IPS DF 6.9 (cell line): ENCODE data around the gene ST3GAL5.
"Not testable (repeated sequence)": the region's sequence is repeated elsewhere in the genome, so short reads cannot be mapped to it uniquely, and the experiment has no call there.

Experiments
- DNase-seq: peaks from one replicate; pipeline ENCODE4 v3.0.0-alpha.2; 2013; ENCODE audit warnings: low read depth, low spot score
- H3K27ac ChIP-seq: one replicate; pipeline ENCODE4 v1.5.1; 2013; ENCODE audit warnings: low read length, control low read depth
- H3K27me3 ChIP-seq: 2 replicates; pipeline ENCODE4 v1.6.1; 2013; ENCODE audit warnings: mild to moderate bottlenecking, low read length; ENCODE audit not compliant: control insufficient read depth, insufficient read depth
- H3K36me3 ChIP-seq: 2 replicates; pipeline ENCODE4 v1.6.1; 2013; ENCODE audit warnings: low read length; ENCODE audit not compliant: control insufficient read depth, insufficient read depth
- H3K4me1 ChIP-seq: 2 replicates; pipeline ENCODE4 v1.6.1; 2013; ENCODE audit warnings: low read length; ENCODE audit not compliant: control insufficient read depth, insufficient read depth
- H3K4me3 ChIP-seq: 2 replicates; pipeline ENCODE4 v1.5.1; 2013; ENCODE audit warnings: mild to moderate bottlenecking, low read length
- H3K9me3 ChIP-seq: 2 replicates; pipeline ENCODE4 v1.6.1; 2013; ENCODE audit warnings: low read length, inconsistent platforms; ENCODE audit not compliant: control insufficient read depth, insufficient read depth
- WGBS: extraction: QIAGEN DNeasy Blood & Tissue Kit; methylation state at CpG from one replicate; pipeline ENCODE4 v1.1.7; 2013; ENCODE audit warnings: mixed read lengths, missing lambda C conversion rate; ENCODE audit not compliant: insufficient read length, insufficient coverage; 5-methylcytosine and 5-hydroxymethylcytosine counted together

ST3GAL5 gene

DNA sequence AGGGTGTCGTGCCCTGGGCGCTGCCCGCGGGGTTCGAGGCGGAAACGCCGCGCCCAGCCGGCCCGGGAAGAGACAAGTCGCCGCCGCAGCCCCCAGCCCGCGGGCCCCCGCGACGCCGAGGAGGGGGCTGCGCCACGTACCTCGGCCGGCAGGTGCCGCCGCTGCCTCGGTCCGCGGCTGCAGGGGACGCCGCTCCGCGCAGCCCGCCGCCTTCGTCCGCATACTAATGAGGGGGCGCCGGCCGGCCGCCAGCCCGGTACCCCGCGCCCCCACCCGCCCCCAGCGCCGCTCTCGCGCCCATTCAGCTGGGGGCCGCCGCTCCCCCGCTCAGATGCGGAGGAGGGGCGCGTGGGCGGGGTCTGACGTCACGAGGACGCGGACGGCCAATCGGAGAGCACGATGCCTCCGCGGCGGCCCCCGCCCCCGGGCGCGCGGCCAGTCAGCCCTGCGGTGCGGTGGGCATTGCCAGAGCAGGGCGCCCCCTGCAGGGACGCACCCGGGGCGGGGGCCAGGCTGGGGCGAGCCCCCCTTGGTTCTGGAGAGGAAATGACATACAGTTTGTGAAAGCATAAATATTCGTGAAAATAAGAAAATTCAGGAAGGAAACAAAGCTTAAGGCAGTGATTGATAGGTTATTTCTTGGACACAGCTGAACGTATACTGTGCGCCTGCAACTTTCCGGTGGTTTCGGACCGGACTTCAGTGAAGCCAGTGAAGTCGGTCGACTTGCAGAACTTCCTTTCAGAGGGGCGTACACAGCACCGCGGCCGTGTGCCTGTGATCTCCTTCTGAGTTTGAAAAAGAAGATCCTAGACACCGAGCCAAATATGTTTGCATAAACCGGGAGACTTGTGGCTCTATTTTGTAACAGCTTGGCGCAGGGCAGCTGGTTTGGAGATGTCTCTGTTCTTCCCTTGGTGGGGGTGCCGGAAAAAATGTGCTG, at the start of gene ST3GAL5:
ST3GAL5 (minus strand) TSS at position 307 of the 943 bp plus-strand sequence; CDS start at position 222, 85 bp downstream.
- Histone ChIP-seq H3K4me3 (peak within 1 kb of the TSS; percentile 88), H3K27me3 (no peaks in the 10 kb centered on the region), H3K36me3 (no peaks in the 10 kb centered on the region), H3K27ac (no peak within 1 kb of the TSS), H3K9me3 (no peaks in the 10 kb centered on the region), H3K4me1 (no peaks in the 10 kb centered on the region)
- no CpG with 5 or more reads among the region's 94 CpGs for WGBS
- DNase-seq = peak; percentile 43

DNA sequence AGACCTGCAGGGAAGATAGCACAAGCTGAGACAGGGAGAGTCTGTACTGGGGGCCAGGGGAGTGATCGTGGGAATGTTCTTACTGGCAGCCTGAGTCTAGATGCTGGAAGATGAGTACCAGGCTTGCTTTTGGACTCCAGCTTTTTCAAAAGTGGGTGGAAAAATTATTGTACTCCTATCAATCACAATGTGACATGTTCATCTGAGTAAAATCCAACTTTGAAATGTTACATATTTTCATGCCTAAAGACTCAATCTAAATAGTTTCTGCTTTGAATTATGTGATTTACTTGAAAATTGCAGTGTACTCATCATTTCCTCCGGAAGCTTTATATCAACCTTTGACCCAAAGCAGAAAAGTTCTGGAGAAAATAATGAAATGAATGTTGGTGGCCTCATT, 49.7 kb upstream of the ST3GAL5 start:
- H3K4me1 ChIP-seq = peaks cover 1% of the 10 kb centered on the region; the same call in 1 of the 2 replicates
- no peaks in the 10 kb centered on the region for H3K9me3 ChIP-seq
- no peak for DNase-seq
- H3K27ac ChIP-seq = no peak overlapping the region
- H3K36me3 ChIP-seq = no peaks in the 10 kb centered on the region
- no peak overlapping the region for H3K4me3 ChIP-seq
- H3K27me3 ChIP-seq = no peaks in the 10 kb centered on the region
- no CpG with 5 or more reads among the region's 2 CpGs for WGBS

DNA sequence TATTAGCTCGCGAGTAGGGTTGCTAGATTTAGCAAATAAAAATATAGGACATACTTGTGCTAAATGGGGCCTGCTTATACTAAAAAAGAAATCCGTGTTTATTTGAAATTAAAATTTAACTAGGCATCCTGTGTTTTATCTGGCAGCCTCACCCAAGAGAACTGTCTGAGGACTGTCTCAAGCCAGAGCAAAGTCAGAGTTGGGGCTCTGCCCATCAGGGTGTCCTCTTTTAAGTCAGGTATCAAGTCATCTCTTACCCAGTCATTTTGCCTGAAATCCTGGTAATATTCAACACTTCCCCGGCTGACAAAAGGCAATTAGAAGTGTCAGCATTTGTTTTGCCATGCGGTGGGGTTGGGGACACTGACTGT, 48.3 kb upstream of the ST3GAL5 start:
- H3K4me3 ChIP-seq = no peak overlapping the region
- no peaks in the 10 kb centered on the region for H3K36me3 ChIP-seq
- no peak overlapping the region for H3K27ac ChIP-seq

DNA sequence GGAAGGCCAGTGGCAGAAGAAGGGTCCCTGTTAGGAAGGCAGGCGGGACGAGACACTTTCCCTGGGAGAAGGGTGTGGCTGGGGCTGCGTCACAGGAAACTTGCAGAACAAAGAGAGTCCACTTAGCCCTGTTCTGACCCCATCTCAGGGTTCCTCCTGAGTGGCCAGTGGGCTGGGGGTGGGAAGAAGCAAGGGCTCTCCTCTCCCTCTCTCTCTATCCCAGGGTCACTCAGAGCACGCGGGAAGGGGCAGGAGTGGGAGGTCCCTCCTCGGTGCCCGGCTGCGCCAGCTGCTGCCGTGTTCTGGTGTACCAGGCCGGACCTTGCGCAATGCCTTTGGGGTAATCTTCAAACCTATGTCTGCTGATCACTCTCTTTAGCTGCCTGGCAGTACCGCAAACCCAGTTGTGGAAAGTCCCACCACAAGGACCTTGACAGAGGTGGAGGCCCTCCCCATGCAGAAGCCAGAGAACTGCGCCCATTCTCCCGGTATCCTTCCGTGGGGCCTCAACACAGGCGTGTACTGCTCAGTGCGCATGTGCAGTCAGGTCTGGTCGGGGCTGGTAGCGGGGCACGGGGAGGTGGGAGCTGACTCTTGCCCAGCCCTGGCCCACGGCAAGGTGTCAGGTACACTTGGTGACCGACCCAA, 47.8 kb upstream of the ST3GAL5 start:
- no peaks in the 10 kb centered on the region for H3K27me3 ChIP-seq
- peaks cover 1% of the 10 kb centered on the region; the same call in 1 of the 2 replicates for H3K4me1 ChIP-seq
- no peaks in the 10 kb centered on the region for H3K9me3 ChIP-seq
- H3K36me3 ChIP-seq = no peaks in the 10 kb centered on the region
- H3K4me3 ChIP-seq = no peak overlapping the region
- DNase-seq = no peak
- no CpG with 5 or more reads among the region's 22 CpGs for WGBS
- H3K27ac ChIP-seq = no peak overlapping the region

More for the DNA sequence above, 48.3 kb upstream of the ST3GAL5 start:
- H3K9me3 ChIP-seq = no peaks in the 10 kb centered on the region
- H3K4me1 ChIP-seq = peaks cover 1% of the 10 kb centered on the region; the same call in 1 of the 2 replicates
- no peak for DNase-seq
- no CpG with 5 or more reads among the region's 5 CpGs for WGBS
- no peaks in the 10 kb centered on the region for H3K27me3 ChIP-seq

DNA sequence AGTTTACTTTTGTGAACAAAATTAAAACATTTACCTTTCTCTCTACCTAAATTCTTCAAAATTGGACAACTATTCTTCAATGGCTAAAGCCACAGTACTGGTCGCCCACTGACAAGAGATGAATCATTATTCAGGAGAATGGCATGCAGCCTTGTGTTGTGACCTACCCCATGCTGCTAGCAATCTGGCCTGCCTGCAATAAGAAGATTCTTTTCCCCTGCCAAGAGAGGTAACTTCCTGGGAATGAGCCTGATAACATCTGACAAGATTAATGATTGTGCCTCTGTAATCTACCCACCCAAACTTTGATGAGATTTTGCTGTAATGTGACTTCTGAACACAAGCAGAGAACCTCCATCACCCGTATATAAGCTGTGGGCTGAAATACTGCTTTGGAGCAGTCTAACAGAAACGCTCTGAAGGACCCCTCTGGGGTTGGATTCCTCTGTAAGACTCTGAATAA, 47.0 kb upstream of the ST3GAL5 start:
- no CpG with 5 or more reads among the region's 3 CpGs for WGBS
- no peak overlapping the region for H3K4me3 ChIP-seq
- no peaks in the 10 kb centered on the region for H3K27me3 ChIP-seq
- H3K4me1 ChIP-seq = peaks cover 1% of the 10 kb centered on the region; the same call in 1 of the 2 replicates
- H3K27ac ChIP-seq = no peak overlapping the region
- H3K36me3 ChIP-seq = no peaks in the 10 kb centered on the region
- DNase-seq = no peak
- no peaks in the 10 kb centered on the region for H3K9me3 ChIP-seq

DNA sequence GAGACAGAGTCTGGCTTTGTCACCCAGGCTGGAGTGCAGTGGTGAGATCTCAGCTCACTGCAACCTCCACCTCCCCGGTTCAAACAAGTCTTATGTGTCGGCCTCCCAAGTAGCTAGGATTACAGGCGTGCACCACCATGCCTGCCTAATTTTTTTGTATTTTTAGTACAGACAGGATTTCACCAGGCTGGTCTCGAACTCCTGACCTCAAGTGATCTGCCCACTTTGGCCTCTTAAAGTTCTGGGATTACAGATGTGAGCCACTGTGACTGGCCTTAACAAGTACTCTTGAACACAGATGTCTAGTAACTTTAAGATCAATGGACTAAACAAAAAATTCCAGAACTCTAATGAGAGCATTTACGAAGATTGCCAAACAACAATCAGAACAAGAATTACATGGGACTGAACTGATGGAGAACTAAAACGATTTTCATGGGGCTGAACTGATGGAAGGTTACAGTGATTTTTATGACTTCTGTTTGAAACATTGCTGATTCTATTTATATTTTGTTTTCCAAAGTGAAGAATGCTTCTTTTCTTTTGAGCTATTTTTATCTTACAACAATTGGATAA, 46.5 kb upstream of the ST3GAL5 start:
- H3K27me3 ChIP-seq = no peaks in the 10 kb centered on the region
- no peak overlapping the region for H3K27ac ChIP-seq
- DNase-seq = no peak
- H3K4me1 ChIP-seq = peaks cover 1% of the 10 kb centered on the region; the same call in 1 of the 2 replicates
- H3K36me3 ChIP-seq = no peaks in the 10 kb centered on the region
- H3K9me3 ChIP-seq = no peaks in the 10 kb centered on the region
- WGBS = no CpG with 5 or more reads among the region's 6 CpGs
- H3K4me3 ChIP-seq = no peak overlapping the region

DNA sequence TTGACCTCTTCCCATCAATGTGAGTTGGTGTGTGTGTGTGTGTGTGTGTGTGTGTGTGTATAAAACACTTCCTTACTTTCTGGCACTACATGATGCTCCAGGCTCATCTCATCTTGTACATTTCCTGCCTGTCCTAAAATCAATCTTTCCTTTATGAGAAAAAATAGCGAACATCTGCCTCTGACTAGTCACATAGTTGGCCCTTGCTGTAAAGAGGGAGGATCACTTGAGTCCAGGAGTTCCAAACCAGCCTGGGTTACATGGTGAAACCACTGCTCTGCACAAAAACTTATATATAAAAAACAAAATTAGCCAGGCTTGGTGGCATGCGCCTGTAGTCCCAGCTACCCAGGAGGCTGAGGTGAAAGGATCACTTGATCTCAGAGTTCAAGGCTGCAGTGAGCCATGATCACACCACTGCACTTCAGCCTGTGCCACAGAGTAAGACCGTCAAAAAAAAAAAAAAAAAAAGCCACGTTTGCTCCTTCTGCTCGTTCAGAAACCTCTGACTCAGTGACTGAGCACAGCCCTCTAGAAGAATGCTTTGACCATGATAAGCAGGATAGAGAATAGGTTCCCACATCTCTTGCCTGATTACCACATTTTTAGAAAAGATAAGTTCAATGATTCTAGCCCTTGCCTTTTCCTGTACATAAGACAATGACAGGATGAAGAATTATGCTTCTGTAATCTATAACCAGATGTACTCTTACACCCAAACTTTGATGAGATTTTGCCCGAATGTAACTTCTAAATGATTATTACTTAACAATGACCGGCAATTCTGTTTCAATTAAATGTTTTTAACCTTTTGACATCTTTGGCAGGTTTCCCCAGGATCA, 45.2 kb upstream of the ST3GAL5 start:
- no peak for DNase-seq
- peaks cover 1% of the 10 kb centered on the region; the same call in 1 of the 2 replicates for H3K4me1 ChIP-seq
- H3K27me3 ChIP-seq = no peaks in the 10 kb centered on the region
- H3K36me3 ChIP-seq = no peaks in the 10 kb centered on the region
- WGBS = no CpG with 5 or more reads among the region's 7 CpGs
- H3K9me3 ChIP-seq = no peaks in the 10 kb centered on the region
- no peak overlapping the region for H3K27ac ChIP-seq
- no peak overlapping the region for H3K4me3 ChIP-seq

DNA sequence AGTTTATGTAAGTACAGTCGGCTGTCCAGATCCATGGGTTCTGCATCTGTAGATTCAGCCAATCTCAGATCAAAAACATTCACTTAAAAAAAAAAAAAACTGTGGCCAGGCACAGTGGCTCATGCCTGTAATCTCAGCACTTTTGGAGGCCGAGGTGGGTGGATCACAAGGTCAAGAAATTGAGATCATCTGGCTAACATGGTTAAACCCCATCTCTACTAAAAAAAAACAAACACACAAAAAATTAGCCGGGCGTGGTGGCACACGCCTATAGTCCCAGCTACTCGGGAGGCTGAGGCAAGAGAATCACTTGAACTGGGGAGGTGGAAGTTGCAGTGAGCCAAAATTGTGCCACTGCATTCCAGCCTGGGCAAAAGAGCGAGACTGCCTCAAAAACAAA, 42.4 kb upstream of the ST3GAL5 start:
- not testable (repeated sequence) for H3K36me3 ChIP-seq, H3K27ac ChIP-seq, H3K27me3 ChIP-seq, DNase-seq, H3K4me1 ChIP-seq, H3K4me3 ChIP-seq, H3K9me3 ChIP-seq
- WGBS = no CpG with 5 or more reads among the region's 7 CpGs

DNA sequence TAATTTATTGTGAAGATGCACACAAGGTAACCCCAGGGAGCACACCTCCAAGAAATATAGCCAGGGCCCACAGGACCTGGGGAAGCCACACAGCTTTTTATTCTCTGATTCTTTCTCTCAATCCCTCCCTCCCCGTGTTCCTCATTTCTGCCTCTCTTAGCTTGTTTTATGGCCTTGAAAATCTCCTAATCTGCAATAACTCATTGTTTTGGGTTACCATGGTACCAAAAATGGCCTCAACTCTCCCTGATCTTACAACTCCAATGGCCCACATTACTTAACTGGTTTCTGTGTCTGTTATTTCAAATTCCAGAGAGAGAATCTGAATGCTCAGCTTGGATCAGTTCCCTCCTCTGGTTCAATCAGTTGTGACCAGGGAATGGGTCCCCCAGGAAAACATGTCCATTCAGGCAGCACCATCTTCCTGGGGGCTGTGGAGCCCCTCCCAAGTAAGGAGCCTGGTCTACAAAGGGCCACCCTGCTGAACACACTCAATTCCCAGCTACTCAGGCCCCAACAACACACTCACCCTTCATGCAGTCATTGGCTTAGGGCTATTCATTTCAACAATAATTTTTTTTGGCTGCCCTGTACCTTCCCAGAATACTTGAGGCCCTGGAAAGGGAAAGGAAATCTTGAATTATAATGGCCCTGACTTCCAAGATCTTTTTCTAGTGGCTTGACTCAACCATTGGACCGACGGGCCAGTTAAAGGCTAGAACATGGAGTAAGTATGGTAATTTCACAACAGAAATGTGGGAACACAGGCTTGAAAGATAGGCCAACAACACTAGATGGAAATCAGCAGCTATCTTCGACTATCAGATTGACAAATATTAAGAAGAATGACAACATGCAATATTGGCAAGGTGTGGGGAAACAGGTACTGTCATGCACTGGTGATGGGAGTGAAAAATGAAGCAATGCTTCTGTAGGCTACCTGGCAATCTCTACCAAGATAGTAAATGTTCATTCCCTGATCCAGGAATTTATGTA, 41.6 kb upstream of the ST3GAL5 start:
- no peaks in the 10 kb centered on the region for H3K27me3 ChIP-seq
- H3K27ac ChIP-seq = no peak overlapping the region
- WGBS = no CpG with 5 or more reads among the region's 4 CpGs
- no peaks in the 10 kb centered on the region for H3K36me3 ChIP-seq
- H3K4me3 ChIP-seq = no peak overlapping the region
- H3K4me1 ChIP-seq = no peaks in the 10 kb centered on the region
- DNase-seq = no peak
- H3K9me3 ChIP-seq = no peaks in the 10 kb centered on the region; the same call in 1 of the 2 replicates
